SK-N-SH treated with all-trans-retinoic acid at 6 μM for 48 hours (cell line): ENCODE data around the gene RBMS3.

ENCODE experiments used
- ATAC-seq: fragments of 200-7000 bp; cut with Tn5 transposase; 3 replicates; pipeline ENCODE4 v1.9.1; 2020; ENCODE audit warnings: mild to moderate bottlenecking, moderate library complexity
- ARNTL ChIP-seq: fragments of 450-650 bp; formaldehyde crosslinking; IDR thresholded peaks from 2 replicates; pipeline ENCODE4 v1.5.0; 2020; ENCODE audit warnings: low read depth, mild to moderate bottlenecking, moderate library complexity, borderline replicate concordance
- CREB5 ChIP-seq: fragments of 250-450 bp; sonication (Bioruptor Pico); IDR thresholded peaks from 2 replicates; pipeline ENCODE4 v1.5.1; 2020; ENCODE audit warnings: low read depth, mild to moderate bottlenecking, moderate library complexity
- CSDC2 ChIP-seq: fragments of 250-450 bp; sonication (Bioruptor Pico); IDR thresholded peaks from 2 replicates; pipeline ENCODE4 v1.5.0; 2020; ENCODE audit warnings: mild to moderate bottlenecking, moderate library complexity
- CSRNP3 ChIP-seq: fragments of 250-450 bp; sonication (Bioruptor Pico); IDR thresholded peaks from 2 replicates; pipeline ENCODE4 v1.5.1; 2021; ENCODE audit warnings: mild to moderate bottlenecking, moderate library complexity
- ESRRG ChIP-seq: fragments of 250-450 bp; sonication (Bioruptor Pico); IDR thresholded peaks from 2 replicates; pipeline ENCODE4 v1.6.1; 2021; ENCODE audit warnings: mild to moderate bottlenecking
- ISL1 ChIP-seq: fragments of 250-450 bp; sonication (Bioruptor Pico); IDR thresholded peaks from 2 replicates; pipeline ENCODE4 v2.1.2; 2022; ENCODE audit warnings: mild to moderate bottlenecking, moderate library complexity
- OSR1 ChIP-seq: fragments of 250-450 bp; sonication (Bioruptor Pico); IDR thresholded peaks from 2 replicates; pipeline ENCODE4 v1.8.0; 2022; ENCODE audit warnings: moderate library complexity, mild to moderate bottlenecking, inconsistent platforms
- PATZ1 ChIP-seq: fragments of 250-450 bp; sonication (Bioruptor Pico); IDR thresholded peaks from 2 replicates; pipeline ENCODE4 v1.8.0; 2020; ENCODE audit warnings: mild to moderate bottlenecking, moderate library complexity, borderline replicate concordance
- POU6F1 ChIP-seq: fragments of 250-450 bp; sonication (Bioruptor Pico); IDR thresholded peaks from 2 replicates; pipeline ENCODE4 v1.8.0; 2021; ENCODE audit warnings: low read depth, mild to moderate bottlenecking, moderate library complexity, borderline replicate concordance
- PPARA ChIP-seq: fragments of 250-450 bp; sonication (Bioruptor Pico); IDR thresholded peaks from 2 replicates; pipeline ENCODE4 v1.5.0; 2020; ENCODE audit warnings: mild to moderate bottlenecking, borderline replicate concordance
- RARB ChIP-seq: fragments of 250-450 bp; sonication (Bioruptor Pico); IDR thresholded peaks from 2 replicates; pipeline ENCODE4 v1.8.0; 2021; ENCODE audit warnings: mild to moderate bottlenecking, moderate library complexity
- TCF4 ChIP-seq: fragments of 250-450 bp; sonication (Bioruptor Pico); IDR thresholded peaks from 2 replicates; pipeline ENCODE4 v1.8.0; 2021; ENCODE audit warnings: mild to moderate bottlenecking, moderate library complexity, borderline replicate concordance
- TOX ChIP-seq: fragments of 250-450 bp; sonication (Bioruptor Pico); IDR thresholded peaks from 2 replicates; pipeline ENCODE4 v1.8.0; 2021; ENCODE audit warnings: mild to moderate bottlenecking, moderate library complexity, borderline replicate concordance
- ZC3H10 ChIP-seq: fragments of 250-450 bp; sonication (Bioruptor Pico); IDR thresholded peaks from 2 replicates; pipeline ENCODE4 v1.5.1; 2021; ENCODE audit warnings: mild to moderate bottlenecking, moderate library complexity
- ZFP3 ChIP-seq: fragments of 250-450 bp; sonication (Bioruptor Pico); IDR thresholded peaks from 2 replicates; pipeline ENCODE4 v1.5.0; 2020; ENCODE audit warnings: mild to moderate bottlenecking, moderate library complexity
- ZFP30 ChIP-seq: fragments of 450-650 bp; formaldehyde crosslinking; IDR thresholded peaks from 2 replicates; pipeline ENCODE4 v1.5.0; 2022; ENCODE audit warnings: mild to moderate bottlenecking, moderate library complexity
- ZNF565 ChIP-seq: fragments of 450-650 bp; formaldehyde crosslinking; conservative IDR thresholded peaks from 2 replicates; pipeline ENCODE4 v1.5.0; 2020; ENCODE audit warnings: low read depth, mild to moderate bottlenecking, moderate library complexity
- ZNF70 ChIP-seq: fragments of 450-650 bp; formaldehyde crosslinking; IDR thresholded peaks from 2 replicates; pipeline ENCODE4 v1.5.0; 2020; ENCODE audit warnings: mild to moderate bottlenecking, moderate library complexity
- ZNF8 ChIP-seq: fragments of 450-650 bp; formaldehyde crosslinking; IDR thresholded peaks from 2 replicates; pipeline ENCODE4 v1.5.0; 2020; ENCODE audit warnings: mild to moderate bottlenecking, moderate library complexity

Gene RBMS3

GRCh38 chr3:29567501-29567900 lies 286.6 kb downstream of the RBMS3 start:
- no peak for ATAC-seq
- TF ChIP-seq PATZ1 (CRISPR knock-in tag) = no peak
- no peak for TF ChIP-seq OSR1 (CRISPR knock-in tag)

- TF ChIP-seq ISL1 (CRISPR knock-in tag) = no peak
- TF ChIP-seq ZFP3 (CRISPR knock-in tag) = no peak
- no peak for ATAC-seq
Observed at GRCh38 chr3:29568355-29568754, 287.5 kb downstream of the RBMS3 start.

GRCh38 chr3:29576181-29576580 lies 295.3 kb downstream of the RBMS3 start:
- ATAC-seq = no peak
- TF ChIP-seq CREB5 (CRISPR knock-in tag) (no peak), ZNF565 (no peak)

GRCh38 chr3:29576675-29577074 lies 295.8 kb downstream of the RBMS3 start:
- TF ChIP-seq RARB (CRISPR knock-in tag) (no peak), ZC3H10 (CRISPR knock-in tag) (no peak), PPARA (CRISPR knock-in tag) (no peak), CSRNP3 (no peak), ZNF8 (CRISPR knock-in tag) (no peak), TCF4 (CRISPR knock-in tag) (no peak), ARNTL (CRISPR knock-in tag) (no peak), ZNF565 (no peak), ZNF70 (no peak), CSDC2 (CRISPR knock-in tag) (no peak), POU6F1 (CRISPR knock-in tag) (no peak), PATZ1 (CRISPR knock-in tag) (no peak), TOX (no peak), ESRRG (CRISPR knock-in tag) (no peak), ZFP30 (CRISPR knock-in tag) (no peak)
- ATAC-seq = no peak

GRCh38 chr3:29577250-29577649 lies 296.4 kb downstream of the RBMS3 start:
- no peak for ATAC-seq
- TF ChIP-seq ESRRG (CRISPR knock-in tag) = no peak
- TF ChIP-seq PATZ1 (CRISPR knock-in tag) = no peak
- TF ChIP-seq TOX = no peak
- no peak for TF ChIP-seq TCF4 (CRISPR knock-in tag)
